HG03280 (cell line): Measurements from ENCODE around the gene CBLN3.

Source experiments
- ATAC-seq: cut with Tn5 transposase; IDR thresholded peaks from one replicate; pipeline ENCODE4 v1.9.1; 2021; ENCODE audit warnings: mild to moderate bottlenecking, moderate library complexity; ENCODE audit not compliant: unreplicated experiment

CBLN3 gene

DNA sequence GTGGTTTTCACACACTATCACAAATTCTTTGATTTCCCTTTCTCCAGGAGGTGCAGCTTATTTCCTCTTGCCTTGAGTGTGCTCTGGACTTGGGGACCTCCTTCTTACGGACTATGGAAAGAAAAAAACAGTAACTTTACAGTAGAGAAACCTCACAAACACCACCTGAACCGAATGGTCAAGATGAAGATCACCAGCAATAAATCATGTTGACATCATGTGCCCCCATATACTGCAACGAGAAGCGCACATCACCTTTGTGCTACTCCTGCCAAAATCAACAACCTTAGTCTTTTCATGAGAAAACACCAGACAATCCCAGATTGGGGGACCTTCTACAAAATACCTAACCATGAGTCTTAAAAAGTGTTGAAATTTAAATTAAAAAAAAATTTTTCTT, 43.9 kb downstream of the CBLN3 start:
- ATAC-seq, result no peak

DNA sequence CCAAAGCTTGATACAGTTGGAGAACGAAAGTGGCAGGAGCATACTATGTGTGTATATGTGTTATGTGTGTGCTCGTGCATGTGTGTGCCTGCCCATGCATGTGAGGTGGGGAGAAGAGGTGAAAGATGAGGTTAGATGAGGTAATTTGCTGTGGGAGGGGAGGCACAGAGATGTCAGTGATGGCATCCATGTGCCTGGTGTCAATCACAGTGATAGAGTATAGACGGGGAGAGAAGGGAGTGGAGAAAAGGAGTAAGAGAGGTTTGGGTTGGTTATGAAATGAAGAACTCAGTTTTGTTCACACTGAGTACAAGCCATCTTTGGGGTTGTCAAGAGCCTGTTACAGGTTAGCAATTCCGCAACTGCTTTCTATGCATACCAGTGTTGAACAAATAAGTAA, 45.3 kb downstream of the CBLN3 start:
- no peak for ATAC-seq

DNA sequence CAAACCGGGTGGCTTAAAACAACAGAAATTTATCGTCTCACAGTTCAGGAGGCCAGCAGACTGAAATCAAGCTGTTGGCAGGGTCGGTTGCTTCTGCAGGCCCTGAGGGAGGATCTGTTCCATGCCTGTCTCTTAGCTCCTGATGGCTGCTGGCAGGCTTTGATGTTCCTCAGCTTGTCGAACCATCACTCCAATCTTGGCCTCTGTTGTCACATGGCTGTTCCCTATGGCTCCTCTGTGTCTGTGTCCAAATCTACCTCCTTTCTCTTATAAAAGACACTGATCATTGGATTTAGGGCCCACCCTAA, 47.5 kb downstream of the CBLN3 start:
- no peak for ATAC-seq

DNA sequence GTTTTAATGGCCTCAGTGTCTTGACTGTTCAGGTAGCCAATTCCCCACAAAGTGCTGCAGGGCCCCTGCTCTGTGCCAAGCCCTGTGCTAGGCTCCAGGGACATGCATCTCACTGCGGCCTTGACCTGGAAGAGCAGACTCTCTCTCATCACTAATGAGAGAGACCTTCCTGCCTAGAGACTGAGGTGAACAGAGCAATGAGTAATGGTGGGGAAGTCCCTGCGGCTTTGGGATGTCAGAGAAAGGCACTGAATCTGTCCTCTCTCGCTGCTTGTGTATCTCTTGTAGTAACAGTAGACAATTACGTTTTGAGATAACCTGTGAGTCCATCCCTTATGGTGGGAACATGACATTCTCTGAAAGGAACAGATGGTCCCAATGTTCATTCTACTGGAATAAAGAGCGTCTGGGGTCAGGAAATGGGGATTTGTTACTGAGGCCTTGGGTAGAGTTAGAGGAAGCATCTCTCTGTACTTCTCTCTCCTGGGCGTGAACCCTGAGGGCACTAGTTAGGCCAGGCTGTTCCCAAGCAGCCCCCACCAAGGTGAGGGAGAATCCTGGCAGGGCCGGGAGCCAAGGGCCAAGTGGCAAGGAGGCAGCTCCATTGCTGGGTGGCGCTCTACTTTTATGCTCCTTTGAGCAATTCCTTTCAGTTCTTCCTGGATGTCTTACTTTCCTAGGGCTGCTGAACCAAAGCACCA, 48.0 kb downstream of the CBLN3 start:
- no peak for ATAC-seq

DNA sequence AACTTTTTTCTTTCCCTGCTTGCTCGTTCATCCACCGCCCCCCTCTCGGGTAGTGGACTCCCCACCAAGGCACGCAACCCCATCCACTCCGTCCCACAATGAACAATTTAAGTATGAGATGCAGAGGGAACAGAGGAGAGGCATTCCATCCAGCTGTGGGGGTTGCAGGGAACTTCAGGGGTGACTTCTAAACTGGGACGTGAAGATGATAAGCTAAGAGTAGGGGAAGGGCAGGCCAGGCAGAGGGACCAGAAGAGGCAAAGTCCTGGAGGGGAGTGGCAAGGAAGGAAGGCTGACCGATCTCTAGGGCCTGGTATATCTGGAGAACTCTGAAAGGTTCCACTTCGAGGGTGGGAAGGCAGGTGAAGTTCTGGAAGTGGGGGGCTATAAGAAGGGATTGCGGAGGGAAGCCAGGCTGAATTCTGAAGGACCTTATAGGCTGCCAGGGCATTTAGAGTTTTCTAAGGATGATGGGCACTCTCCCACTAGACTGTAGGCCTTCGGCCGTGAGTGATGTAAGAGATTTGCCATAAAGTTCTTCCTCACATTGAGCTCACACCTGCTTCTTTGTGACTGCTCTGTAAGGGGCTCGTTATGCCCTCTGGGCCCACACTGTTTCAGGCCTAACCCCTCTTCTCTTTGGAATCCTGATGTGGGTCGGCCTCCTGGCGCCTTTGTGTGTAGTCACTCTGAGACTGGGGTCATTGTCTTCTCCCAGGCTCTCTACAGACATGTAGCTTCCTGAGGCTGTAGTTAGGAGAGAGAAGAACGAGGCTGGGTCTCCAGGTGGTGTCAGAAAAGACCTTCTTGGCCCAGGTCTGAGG, 49.3 kb downstream of the CBLN3 start:
- no peak for ATAC-seq

DNA sequence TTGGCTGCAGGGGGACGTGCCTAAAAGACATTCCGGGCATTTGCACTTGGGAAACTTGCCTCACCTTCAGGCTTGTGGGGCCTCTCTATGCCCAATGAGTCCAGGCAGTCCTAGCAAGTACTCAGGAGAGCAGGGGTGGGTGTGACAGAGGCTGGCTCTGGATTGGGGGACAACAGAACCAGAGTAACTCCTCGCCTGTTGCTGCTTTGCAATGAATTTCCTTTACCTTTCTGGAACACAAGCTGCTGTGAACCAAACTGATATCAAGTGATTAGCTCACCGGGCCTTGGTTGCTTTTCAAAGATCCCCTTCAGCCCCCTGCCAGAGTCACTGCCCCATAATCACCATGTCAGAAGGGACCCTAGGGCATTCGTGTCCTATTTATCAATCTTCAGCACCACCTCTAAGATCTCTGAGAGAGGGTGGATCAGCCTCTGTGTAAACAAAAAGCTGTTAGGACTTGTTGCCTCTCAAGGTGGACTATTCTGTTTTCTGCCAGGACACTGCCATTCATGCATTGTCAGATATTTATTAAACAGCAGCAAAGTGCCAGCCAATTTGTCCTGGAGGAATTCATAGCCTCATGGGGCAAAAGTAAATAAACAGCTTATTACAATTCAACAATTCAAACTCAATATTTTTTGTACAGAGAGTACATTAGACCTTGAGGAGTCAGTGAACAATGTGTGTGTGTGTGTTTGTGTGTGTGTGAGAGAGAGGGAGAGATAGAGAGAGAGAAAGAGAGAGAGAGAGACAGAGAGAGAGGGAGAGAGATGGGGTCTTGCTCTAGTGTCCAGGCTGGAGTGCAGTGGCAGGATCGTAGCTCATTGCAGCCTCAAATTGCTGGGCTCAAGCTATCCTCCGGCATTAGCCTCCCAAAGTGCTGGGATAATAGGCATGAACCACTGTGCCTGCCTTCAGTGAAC, 50.2 kb downstream of the CBLN3 start:
- ATAC-seq, result no peak

DNA sequence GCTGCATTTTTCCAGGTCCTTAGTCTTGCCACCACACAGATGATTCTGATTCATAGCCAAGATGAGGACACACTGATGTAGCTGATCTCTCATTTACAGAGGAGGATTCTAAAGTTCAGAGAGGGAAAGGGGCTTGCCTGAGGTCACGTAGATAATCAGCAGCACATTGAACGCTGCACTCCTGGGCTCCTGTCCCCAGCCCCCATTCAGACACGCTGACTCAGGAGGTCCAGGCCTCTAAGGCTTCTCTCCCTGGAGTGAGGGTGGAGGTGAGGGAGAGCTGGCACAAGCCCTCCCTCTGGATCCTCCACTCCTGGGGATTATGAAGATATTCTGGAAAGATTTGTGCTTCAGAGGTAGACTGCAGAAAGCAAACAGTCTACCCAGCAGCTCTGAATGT, 51.1 kb downstream of the CBLN3 start:
- no peak for ATAC-seq

DNA sequence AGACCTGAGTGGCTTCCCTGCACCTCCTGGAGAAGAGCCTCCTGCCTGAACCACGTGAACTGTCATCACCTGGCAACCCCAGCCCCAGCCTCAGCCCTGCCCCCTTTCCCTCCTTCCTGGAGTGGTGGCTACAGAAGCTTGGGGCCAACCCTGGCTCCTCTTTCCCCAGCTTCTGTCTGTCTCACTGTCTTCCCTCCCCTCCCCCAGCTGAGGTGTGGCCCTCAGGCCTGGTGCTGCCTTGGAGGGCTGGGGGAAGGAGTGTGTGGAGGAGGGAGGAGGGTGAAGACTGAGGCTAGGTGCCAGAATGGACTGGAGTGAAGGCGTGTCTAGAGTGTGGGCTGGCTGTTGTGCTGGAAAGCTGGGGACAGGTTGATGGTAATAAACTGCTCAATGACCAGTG, 51.8 kb downstream of the CBLN3 start:
- no peak for ATAC-seq

DNA sequence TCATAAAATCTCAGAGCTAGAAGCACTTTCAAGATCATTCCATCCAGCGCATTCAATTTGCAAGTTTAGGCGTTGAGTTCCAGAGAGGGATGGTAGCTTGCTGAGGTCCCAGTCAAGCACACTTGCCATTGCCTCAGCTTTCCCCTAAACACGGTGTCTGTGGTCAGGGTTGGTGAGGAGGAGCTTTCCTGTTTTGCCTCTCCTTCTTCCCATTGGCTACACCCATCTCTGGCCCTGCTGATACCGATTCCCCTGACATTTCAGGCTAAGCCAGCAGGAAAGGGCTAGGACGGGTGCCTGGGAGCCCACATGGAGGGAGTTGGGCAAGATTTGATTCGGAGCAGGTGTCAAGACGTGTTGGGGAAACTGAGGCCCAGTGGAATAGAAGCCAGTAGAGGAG, 52.3 kb downstream of the CBLN3 start:
- ATAC-seq, result no peak
